Measurements from ENCODE around the gene CARD8.

The CARD8 gene

GRCh38 chr19:48218997-48219396 is 36.7 kb downstream of the CARD8 start:
- ATAC-seq (replicated peaks) (no peak), DNase-seq (no peak)
- peaks cover 64% of the 10 kb centered on the region for H3K36me3 Mint-ChIP-seq (ENCODE audit: insufficient read depth)
- H3K4me3 Mint-ChIP-seq, result no peak overlapping the region
- H3K27me3 Mint-ChIP-seq, result no peaks in the 10 kb centered on the region
- H3K9me3 Mint-ChIP-seq, result no peaks in the 10 kb centered on the region
- H3K27ac Mint-ChIP-seq, result peak overlapping the region; percentile 44 to 69
- peaks cover 2 to 4% of the 10 kb centered on the region in 2 donors for H3K4me1 Mint-ChIP-seq (ENCODE audit: low read depth in 2 of 2)

GRCh38 chr19:48216933-48217332 is 38.8 kb downstream of the CARD8 start:
- no peaks in the 10 kb centered on the region for H3K27me3 Mint-ChIP-seq
- H3K27ac Mint-ChIP-seq, result peak overlapping the region in 1 of 2 donors; percentile 65
- no peak for DNase-seq
- H3K4me3 Mint-ChIP-seq, result no peak overlapping the region
- peaks cover 62% of the 10 kb centered on the region for H3K36me3 Mint-ChIP-seq (ENCODE audit: insufficient read depth)
- H3K4me1 Mint-ChIP-seq (ENCODE audit: low read depth in 2 of 2), result peaks cover 2% of the 10 kb centered on the region in 2 donors
- no peak for ATAC-seq (replicated peaks)
- H3K9me3 Mint-ChIP-seq, result no peaks in the 10 kb centered on the region

- no peaks in the 10 kb centered on the region for H3K27me3 Mint-ChIP-seq
- H3K4me3 Mint-ChIP-seq, result no peak overlapping the region
- ATAC-seq (replicated peaks) (no peak), DNase-seq (no peak)
- H3K27ac Mint-ChIP-seq, result no peak overlapping the region
- peaks cover 0 to 5% of the 10 kb centered on the region in 2 donors for H3K4me1 Mint-ChIP-seq (ENCODE audit: low read depth in 2 of 2)
- no peaks in the 10 kb centered on the region for H3K9me3 Mint-ChIP-seq
- peaks cover 57% of the 10 kb centered on the region for H3K36me3 Mint-ChIP-seq (ENCODE audit: insufficient read depth)
These were observed 41.8 kb downstream of the CARD8 start for GRCh38 chr19:48213959-48214358.

GRCh38 chr19:48210005-48210404 is 45.7 kb downstream of the CARD8 start:
- DNase-seq (no peak), ATAC-seq (replicated peaks) (no peak)
- peaks cover 0 to 6% of the 10 kb centered on the region in 2 donors for H3K4me1 Mint-ChIP-seq (ENCODE audit: low read depth in 2 of 2)
- no peak overlapping the region for H3K4me3 Mint-ChIP-seq
- H3K9me3 Mint-ChIP-seq, result no peaks in the 10 kb centered on the region
- peak overlapping the region; percentile 75 to 86 for H3K27ac Mint-ChIP-seq
- peaks cover 47% of the 10 kb centered on the region for H3K36me3 Mint-ChIP-seq (ENCODE audit: insufficient read depth)
- H3K27me3 Mint-ChIP-seq, result no peaks in the 10 kb centered on the region

- Mint-ChIP-seq H3K4me3 (no peak overlapping the region), H3K36me3 (ENCODE audit: insufficient read depth) (peaks cover 28% of the 10 kb centered on the region), H3K27me3 (no peaks in the 10 kb centered on the region), H3K4me1 (ENCODE audit: low read depth in 2 of 2) (peaks cover 0 to 8% of the 10 kb centered on the region in 2 donors), H3K27ac (peak overlapping the region in 1 of 2 donors; percentile 33), H3K9me3 (no peaks in the 10 kb centered on the region)
- no peak for ATAC-seq (replicated peaks)
- DNase-seq, result no peak
These were observed 49.2 kb downstream of the CARD8 start for GRCh38 chr19:48206397-48207093.

GRCh38 chr19:48203794-48204628 is 51.7 kb downstream of the CARD8 start:
- ATAC-seq (replicated peaks), result peak; percentile 99
- Mint-ChIP-seq H3K4me3 (no peak overlapping the region), H3K4me1 (ENCODE audit: low read depth in 2 of 2) (peaks cover 0 to 4% of the 10 kb centered on the region in 2 donors), H3K36me3 (ENCODE audit: insufficient read depth) (peaks cover 17% of the 10 kb centered on the region), H3K27ac (no peak overlapping the region), H3K27me3 (no peaks in the 10 kb centered on the region), H3K9me3 (no peaks in the 10 kb centered on the region)
- peak; percentile 78 to 82 (median 80) for DNase-seq

GRCh38 chr19:48203222-48203793 is 52.4 kb downstream of the CARD8 start:
- Mint-ChIP-seq H3K9me3 (no peaks in the 10 kb centered on the region), H3K27me3 (no peaks in the 10 kb centered on the region), H3K36me3 (ENCODE audit: insufficient read depth) (peaks cover 11% of the 10 kb centered on the region)

GRCh38 chr19:48196933-48197665 is 58.6 kb downstream of the CARD8 start:
- DNase-seq, result no peak
- Mint-ChIP-seq H3K27me3 (no peaks in the 10 kb centered on the region), H3K9me3 (no peaks in the 10 kb centered on the region), H3K27ac (peak overlapping the region in 1 of 2 donors; percentile 38), H3K4me3 (no peak overlapping the region), H3K36me3 (ENCODE audit: insufficient read depth) (peaks cover 6% of the 10 kb centered on the region), H3K4me1 (ENCODE audit: low read depth in 2 of 2) (peaks cover 6 to 13% of the 10 kb centered on the region in 2 donors)
- ATAC-seq (replicated peaks), result no peak

More at GRCh38 chr19:48203222-48203793, 52.4 kb downstream of the CARD8 start:
- DNase-seq (no peak), ATAC-seq (replicated peaks) (no peak)
- Mint-ChIP-seq H3K27ac (no peak overlapping the region), H3K4me3 (no peak overlapping the region), H3K4me1 (ENCODE audit: low read depth in 2 of 2) (peaks cover 0 to 4% of the 10 kb centered on the region in 2 donors)

- Mint-ChIP-seq H3K4me3 (no peak overlapping the region), H3K27ac (peak overlapping the region in 1 of 2 donors; percentile 16), H3K36me3 (ENCODE audit: insufficient read depth) (peaks cover 6% of the 10 kb centered on the region), H3K9me3 (no peaks in the 10 kb centered on the region), H3K4me1 (ENCODE audit: low read depth in 2 of 2) (peaks cover 6 to 13% of the 10 kb centered on the region in 2 donors), H3K27me3 (no peaks in the 10 kb centered on the region)
- DNase-seq (no peak), ATAC-seq (replicated peaks) (no peak)
These were observed 59.4 kb downstream of the CARD8 start for GRCh38 chr19:48196321-48196763.

- Mint-ChIP-seq H3K27ac (peak overlapping the region in 1 of 2 donors; percentile 70), H3K36me3 (ENCODE audit: insufficient read depth) (peaks cover 6% of the 10 kb centered on the region), H3K4me3 (no peak overlapping the region), H3K4me1 (ENCODE audit: low read depth in 2 of 2) (peaks cover 9 to 16% of the 10 kb centered on the region in 2 donors), H3K9me3 (no peaks in the 10 kb centered on the region), H3K27me3 (no peaks in the 10 kb centered on the region)
- ATAC-seq (replicated peaks), result no peak
- DNase-seq, result no peak
These were observed 60.6 kb downstream of the CARD8 start for GRCh38 chr19:48194844-48195830.

GRCh38 chr19:48194041-48194843 is 61.5 kb downstream of the CARD8 start:
- Mint-ChIP-seq H3K4me1 (ENCODE audit: low read depth in 2 of 2) (peaks cover 9 to 16% of the 10 kb centered on the region in 2 donors), H3K27me3 (no peaks in the 10 kb centered on the region), H3K9me3 (no peaks in the 10 kb centered on the region), H3K27ac (peak overlapping the region in 1 of 2 donors; percentile 27), H3K36me3 (ENCODE audit: insufficient read depth) (peaks cover 4% of the 10 kb centered on the region), H3K4me3 (no peak overlapping the region)
- DNase-seq (peak in 1 of 3 experiments; percentile 17), ATAC-seq (replicated peaks) (no peak)
